ENCODE measurements around the gene UNC5C.

Gene UNC5C

DNA sequence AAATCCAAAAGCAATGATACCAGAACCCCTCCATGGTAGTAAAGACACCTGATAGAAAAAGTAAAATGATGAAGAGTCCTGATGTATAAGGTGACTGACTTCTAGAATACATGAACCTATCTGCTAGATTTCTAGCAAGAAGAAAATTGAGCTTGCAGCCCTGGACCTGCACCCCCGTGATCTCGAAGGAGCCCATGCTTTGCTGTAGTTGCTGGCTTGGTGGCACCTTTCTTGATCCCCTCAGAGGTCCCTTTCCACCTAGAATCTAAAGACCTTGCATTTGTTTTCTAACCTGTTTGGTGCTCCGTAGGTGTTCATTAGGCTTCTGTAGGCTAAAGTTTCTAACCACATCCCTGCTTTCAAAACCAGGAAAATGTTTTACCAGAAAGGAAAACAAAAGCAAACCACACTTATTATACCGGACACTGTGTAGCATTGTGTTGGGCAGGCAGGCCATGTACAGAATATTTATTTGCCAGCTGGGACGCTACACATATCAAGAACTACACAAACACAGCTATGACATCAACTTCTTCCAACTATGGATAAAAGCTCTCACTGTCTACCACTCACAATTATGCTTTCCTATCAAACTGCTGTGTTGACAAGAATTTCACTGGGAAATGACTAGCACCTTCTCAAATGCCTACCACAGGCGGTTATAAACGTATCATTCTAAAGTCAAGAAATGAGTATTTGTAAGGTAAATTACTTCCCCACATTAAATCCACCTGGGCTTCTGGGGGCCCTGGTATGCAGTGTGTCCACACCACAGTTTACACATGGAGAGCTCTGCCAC lies 316.2 kb downstream of the UNC5C start:
- TF ChIP-seq, protein P1, sequence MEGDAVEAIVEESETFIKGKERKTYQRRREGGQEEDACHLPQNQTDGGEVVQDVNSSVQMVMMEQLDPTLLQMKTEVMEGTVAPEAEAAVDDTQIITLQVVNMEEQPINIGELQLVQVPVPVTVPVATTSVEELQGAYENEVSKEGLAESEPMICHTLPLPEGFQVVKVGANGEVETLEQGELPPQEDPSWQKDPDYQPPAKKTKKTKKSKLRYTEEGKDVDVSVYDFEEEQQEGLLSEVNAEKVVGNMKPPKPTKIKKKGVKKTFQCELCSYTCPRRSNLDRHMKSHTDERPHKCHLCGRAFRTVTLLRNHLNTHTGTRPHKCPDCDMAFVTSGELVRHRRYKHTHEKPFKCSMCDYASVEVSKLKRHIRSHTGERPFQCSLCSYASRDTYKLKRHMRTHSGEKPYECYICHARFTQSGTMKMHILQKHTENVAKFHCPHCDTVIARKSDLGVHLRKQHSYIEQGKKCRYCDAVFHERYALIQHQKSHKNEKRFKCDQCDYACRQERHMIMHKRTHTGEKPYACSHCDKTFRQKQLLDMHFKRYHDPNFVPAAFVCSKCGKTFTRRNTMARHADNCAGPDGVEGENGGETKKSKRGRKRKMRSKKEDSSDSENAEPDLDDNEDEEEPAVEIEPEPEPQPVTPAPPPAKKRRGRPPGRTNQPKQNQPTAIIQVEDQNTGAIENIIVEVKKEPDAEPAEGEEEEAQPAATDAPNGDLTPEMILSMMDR (IDR thresholded peaks at IDR 0.05; ENCODE audit: insufficient read depth, low read length, poor library complexity, severe bottlenecking), result no peak

DNA sequence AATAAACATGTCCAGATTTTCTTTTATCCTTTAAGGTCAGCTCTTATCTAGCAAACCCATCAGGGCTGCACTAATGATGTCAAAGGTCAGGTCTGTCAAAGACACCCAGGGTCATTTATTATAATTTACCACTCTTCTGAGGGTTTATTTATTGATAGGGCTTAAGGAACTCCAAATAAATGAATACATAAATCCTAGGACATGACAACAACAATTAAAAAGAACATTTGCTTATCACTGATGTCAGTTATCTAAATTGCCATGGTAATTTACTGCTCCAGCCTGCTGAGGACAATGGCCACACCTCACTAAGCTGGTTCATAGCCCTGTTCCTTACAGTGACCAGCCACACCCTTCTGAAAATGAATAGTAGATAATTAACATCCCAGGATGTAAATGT lies 317.1 kb downstream of the UNC5C start:
- TF ChIP-seq, protein P1 (IDR thresholded peaks at IDR 0.05; ENCODE audit: insufficient read depth, low read length, poor library complexity, severe bottlenecking), result no peak
- H3K4me3 ChIP-seq (replicated peaks; ENCODE audit: low read depth, low read length), result no peak overlapping the region
- H3K27me3 ChIP-seq (replicated peaks; ENCODE audit: control insufficient read depth, insufficient read depth, low read length), result no peaks in the 10 kb centered on the region
- H3K36me3 ChIP-seq (ENCODE audit: control insufficient read depth, insufficient read depth, low read length), result no peaks in the 10 kb centered on the region
- no peak for DNase-seq (ENCODE audit: extremely low read depth, insufficient read length)

More for the DNA sequence above, 316.2 kb downstream of the UNC5C start:
- Histone ChIP-seq H3K4me3 (replicated peaks; ENCODE audit: low read depth, low read length) (no peak overlapping the region), H3K36me3 (ENCODE audit: control insufficient read depth, insufficient read depth, low read length) (no peaks in the 10 kb centered on the region), H3K27me3 (replicated peaks; ENCODE audit: control insufficient read depth, insufficient read depth, low read length) (no peaks in the 10 kb centered on the region)
- no peak for DNase-seq (ENCODE audit: extremely low read depth, insufficient read length)

- Histone ChIP-seq H3K36me3 (ENCODE audit: control insufficient read depth, insufficient read depth, low read length) (no peaks in the 10 kb centered on the region), H3K4me3 (replicated peaks; ENCODE audit: low read depth, low read length) (no peak overlapping the region), H3K27me3 (replicated peaks; ENCODE audit: control insufficient read depth, insufficient read depth, low read length) (no peaks in the 10 kb centered on the region)
- TF ChIP-seq, protein P1 (IDR thresholded peaks at IDR 0.05; ENCODE audit: insufficient read depth, low read length, poor library complexity, severe bottlenecking), result no peak
- no peak for DNase-seq (ENCODE audit: extremely low read depth, insufficient read length)
Observed at GRCh38 chr4:95225849-95226248, 322.9 kb downstream of the UNC5C start.

DNA sequence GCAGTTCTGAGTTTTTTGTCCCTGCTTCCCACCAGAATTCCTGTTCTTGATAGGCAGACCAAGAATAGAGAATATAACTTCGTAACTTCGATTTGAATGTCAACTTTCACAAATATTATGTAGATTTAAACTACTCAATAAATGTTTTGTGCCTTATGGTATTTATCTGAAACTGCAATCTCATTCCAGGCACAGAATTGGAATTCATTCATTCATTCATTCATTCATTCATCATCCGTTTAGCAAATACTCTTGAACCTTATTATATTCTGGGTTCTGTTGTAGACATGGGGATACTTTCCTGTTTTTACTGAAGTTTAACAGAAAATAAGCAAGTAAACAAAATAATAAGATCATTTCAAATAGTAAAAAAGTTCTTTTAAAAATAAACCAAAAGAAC lies 324.4 kb downstream of the UNC5C start:
- Histone ChIP-seq H3K27me3 (replicated peaks; ENCODE audit: control insufficient read depth, insufficient read depth, low read length) (no peaks in the 10 kb centered on the region), H3K4me3 (replicated peaks; ENCODE audit: low read depth, low read length) (no peak overlapping the region), H3K36me3 (ENCODE audit: control insufficient read depth, insufficient read depth, low read length) (no peaks in the 10 kb centered on the region)
- TF ChIP-seq, protein P1 (IDR thresholded peaks at IDR 0.05; ENCODE audit: insufficient read depth, low read length, poor library complexity, severe bottlenecking), result no peak
- DNase-seq (ENCODE audit: extremely low read depth, insufficient read length), result no peak

DNA sequence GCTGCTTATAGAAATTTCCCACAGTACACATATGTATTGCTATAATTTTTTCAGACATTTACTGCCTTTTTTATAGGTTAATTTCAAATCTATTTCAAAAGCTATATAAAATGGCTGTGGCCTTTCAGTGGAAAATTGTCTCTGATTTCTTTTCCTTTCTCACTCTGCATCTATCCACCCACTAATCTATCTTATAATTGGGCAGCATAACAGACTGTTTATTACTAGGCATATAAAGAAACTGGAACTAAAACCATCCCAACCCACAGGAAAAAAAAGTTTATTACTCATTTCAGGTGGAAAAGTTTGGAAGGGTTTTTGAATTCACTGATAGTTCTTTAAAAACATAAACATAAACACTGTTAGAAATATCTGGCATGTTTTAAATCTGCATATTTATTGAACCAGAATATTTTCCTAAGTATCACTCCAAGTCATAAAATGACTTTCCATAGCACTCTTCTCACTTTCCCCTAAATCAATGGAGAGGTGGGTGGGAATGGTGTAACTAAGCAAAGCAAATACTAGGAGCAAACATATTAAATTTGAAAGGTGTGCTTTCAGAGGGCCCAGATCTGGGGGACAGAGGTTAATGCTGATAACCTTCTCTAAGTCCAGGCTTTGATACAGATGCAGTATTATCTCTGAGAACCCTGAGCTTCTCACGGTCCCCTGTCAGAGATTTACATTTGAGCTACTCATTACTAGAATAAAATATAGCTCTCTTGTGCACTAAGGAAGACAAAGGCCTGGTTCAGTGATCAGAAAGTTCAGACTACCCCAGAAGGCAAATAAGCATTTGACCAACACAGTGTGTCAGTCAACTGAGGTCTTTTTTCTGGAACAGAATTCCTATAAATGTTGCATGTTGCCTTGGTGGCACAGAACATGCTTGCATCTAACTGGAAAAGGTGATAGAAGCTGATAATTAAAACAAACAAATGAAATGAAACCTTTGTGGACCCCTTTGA lies 328.3 kb downstream of the UNC5C start:
- Histone ChIP-seq H3K4me3 (replicated peaks; ENCODE audit: low read depth, low read length) (no peak overlapping the region), H3K36me3 (ENCODE audit: control insufficient read depth, insufficient read depth, low read length) (no peaks in the 10 kb centered on the region), H3K27me3 (replicated peaks; ENCODE audit: control insufficient read depth, insufficient read depth, low read length) (no peaks in the 10 kb centered on the region)
- DNase-seq (ENCODE audit: extremely low read depth, insufficient read length), result no peak
- TF ChIP-seq, protein P1 (IDR thresholded peaks at IDR 0.05; ENCODE audit: insufficient read depth, low read length, poor library complexity, severe bottlenecking), result no peak
